K562 (cell line): ENCODE data around the gene LGALS12. TPM values are rescaled to one million over a fixed set of nuclear protein-coding genes. Genes with fewer than 3 reads are reported as not detected.

Source experiments
- ATAC-seq: fragments of 200-7000 bp; cut with Tn5 transposase; 3 replicates; pipeline ENCODE4 v1.9.1; 2020; ENCODE audit warnings: moderate library complexity
- BruUV-seq: library from RNA; stranded (reverse); fragments of 400-500 nt; replicated peaks from 2 replicates; lab custom pipeline; 2021; lab: Mats Ljungman, UMichigan
- CTCF ChIA-PET: fragments of 300-600 bp; formaldehyde crosslinking; extraction: SDS; loops from one replicate; lab custom pipeline; 2021; ENCODE audit warnings: low intra/inter-chr PET ratio; lab: Yijun Ruan, JAX
- POLR2A ChIA-PET: fragments of 300-600, 350-650 bp; sonication (Branson Sonifier 250); formaldehyde crosslinking; extraction: SDS; loops from one replicate; lab custom pipeline; 2021; ENCODE audit warnings: antibody characterized with exemption, inconsistent platforms; lab: Yijun Ruan, JAX
- DNase-seq, 4 experiments: peaks; one replicate each; pipeline versions ENCODE4 v3.0.0 to v3.0.0-alpha.2; 2011 to 2018; ENCODE audit warnings: low spot score in 3 of 4, mixed read lengths in 3 of 4; ENCODE audit errors: extremely low read depth in 1 of 4
- FAIRE-seq: peaks from 2 replicates; lab custom pipeline; 2011; peaks lifted over from hg19 to GRCh38; lab: Jason Lieb, UNC
- H2AFZ ChIP-seq: 2 replicates; pipeline ENCODE4 v1.6.0; 2011; ENCODE audit warnings: low read depth, low read length, control low read depth, inconsistent platforms
- H3K27ac ChIP-seq: fragments of 200-600 bp; 3 replicates; pipeline ENCODE4 v1.8.0; 2011; ENCODE audit warnings: low read depth, mild to moderate bottlenecking, control low read depth, inconsistent platforms, low read length, moderate library complexity, mixed read lengths; ENCODE audit errors: extremely low read depth
- H3K27me3 ChIP-seq, 2 experiments: fragments of 300-600 bp in 1 of 2; 2 replicates in 1 of 2; 3 replicates in 1 of 2; pipeline versions ENCODE4 v1.6.0 to v1.8.0; 2011; ENCODE audit warnings: inconsistent platforms in 2 of 2, low read length in 2 of 2, mild to moderate bottlenecking in 1 of 2, mixed read lengths in 1 of 2, moderate library complexity in 1 of 2; ENCODE audit not compliant: control insufficient read depth in 2 of 2, insufficient read depth in 2 of 2
- H3K36me3 ChIP-seq: fragments of 300-600 bp; 3 replicates; pipeline ENCODE4 v1.8.0; 2011; ENCODE audit warnings: mild to moderate bottlenecking, low read length, inconsistent platforms; ENCODE audit not compliant: control insufficient read depth, insufficient read depth
- H3K4me1 ChIP-seq, 2 experiments: fragments of 200-600 bp in 1 of 2; replicated peaks in 1 of 2; 2 replicates in 1 of 2; 3 replicates in 1 of 2; pipeline versions ENCODE4 v1.5.1 to v1.8.0; 2011; ENCODE audit warnings: inconsistent platforms in 2 of 2, low read length in 2 of 2, mild to moderate bottlenecking in 1 of 2, mixed read lengths in 1 of 2, moderate library complexity in 1 of 2; ENCODE audit not compliant: control insufficient read depth in 2 of 2, insufficient read depth in 2 of 2
- H3K4me2 ChIP-seq: 2 replicates; pipeline ENCODE4 v1.6.1; 2011; ENCODE audit warnings: low read length, control low read depth, inconsistent platforms, mixed read lengths; ENCODE audit not compliant: insufficient read depth
- H3K4me3 ChIP-seq: fragments of 200-600 bp; sonication (generic), shearing (Covaris generic); 2 replicates; pipeline ENCODE4 v1.5.1; 2016; ENCODE audit warnings: control low read depth, inconsistent platforms
- H3K79me2 ChIP-seq: fragments of 200-600 bp; 3 replicates; pipeline ENCODE4 v1.8.0; 2011; ENCODE audit warnings: low read length, inconsistent platforms; ENCODE audit not compliant: control insufficient read depth, insufficient read depth
- H3K9ac ChIP-seq, 2 experiments: 2 replicates each; pipeline versions ENCODE4 v1.6.0 to v1.6.1; 2011; ENCODE audit warnings: low read depth in 2 of 2, low read length in 2 of 2, control low read depth in 1 of 2, inconsistent platforms in 1 of 2, mild to moderate bottlenecking in 1 of 2, mixed read lengths in 1 of 2; ENCODE audit not compliant: insufficient read depth in 1 of 2
- H3K9me1 ChIP-seq: one replicate; pipeline ENCODE4 v1.6.0; 2011; ENCODE audit warnings: inconsistent platforms, mild to moderate bottlenecking, low read length, moderate library complexity; ENCODE audit not compliant: control insufficient read depth, insufficient read depth
- H3K9me3 ChIP-seq: replicated peaks from 2 replicates; pipeline ENCODE4 v1.5.1; 2011; ENCODE audit warnings: low read depth, low read length, inconsistent platforms; ENCODE audit not compliant: control insufficient read depth, insufficient read depth
- H4K20me1 ChIP-seq: replicated peaks from 2 replicates; pipeline ENCODE4 v1.6.1; 2011; ENCODE audit warnings: low read length, inconsistent platforms, mixed read lengths; ENCODE audit not compliant: control insufficient read depth, insufficient read depth
- CREB1 ChIP-seq, 2 experiments: sonication (generic) in 1 of 2; formaldehyde crosslinking in 1 of 2; IDR thresholded peaks; 2 replicates each; pipeline versions ENCODE4 v1.6.1 to v1.8.0; 2012 to 2022; ENCODE audit warnings: inconsistent platforms in 1 of 2, mild to moderate bottlenecking in 1 of 2, missing genetic modification reagents in 1 of 2, moderate library complexity in 1 of 2
- CREB3L1 ChIP-seq: fragments of 450-650 bp; IDR thresholded peaks from 2 replicates; pipeline ENCODE4 v1.6.1; 2014; ENCODE audit warnings: low read depth, mild to moderate bottlenecking, moderate library complexity, borderline replicate concordance
- CTBP1 ChIP-seq: fragments of 450-650 bp; IDR thresholded peaks from 2 replicates; pipeline ENCODE4 v1.6.1; 2016; ENCODE audit warnings: borderline replicate concordance
- CTCFL ChIP-seq: IDR thresholded peaks from 2 replicates; pipeline ENCODE4 v1.6.1; 2011; ENCODE audit warnings: borderline replicate concordance, low read depth, mild to moderate bottlenecking, moderate library complexity, low read length; ENCODE audit not compliant: insufficient read depth, poor library complexity, severe bottlenecking
- HDGF ChIP-seq: fragments of 450-650 bp; IDR thresholded peaks from 2 replicates; pipeline ENCODE4 v1.6.1; 2016
- L3MBTL2 ChIP-seq: fragments of 450-650 bp; IDR thresholded peaks from 2 replicates; pipeline ENCODE4 v1.6.1; 2016; ENCODE audit warnings: mild to moderate bottlenecking, moderate library complexity
- MAZ ChIP-seq, 2 experiments: fragments of 450-650 bp in 1 of 2; sonication (generic) in 1 of 2; formaldehyde crosslinking; IDR thresholded peaks in 1 of 2; conservative IDR thresholded peaks in 1 of 2; 2 replicates each; pipeline versions ENCODE4 v1.4.0 to v1.5.0; 2020; ENCODE audit warnings: mild to moderate bottlenecking in 1 of 2, missing genetic modification reagents in 1 of 2
- MEIS2 ChIP-seq: fragments of 450-650 bp; IDR thresholded peaks from 2 replicates; pipeline ENCODE4 v1.6.1; 2014; ENCODE audit warnings: mild to moderate bottlenecking; ENCODE audit not compliant: partially characterized antibody
- RAD21 ChIP-seq, 2 experiments: fragments of 250-450 bp in 1 of 2; fragments of 450-650 bp in 1 of 2; sonication (Bioruptor Pico) in 1 of 2; formaldehyde crosslinking in 1 of 2; IDR thresholded peaks in 1 of 2; conservative IDR thresholded peaks in 1 of 2; 2 replicates each; pipeline versions ENCODE4 v1.4.0 to v1.8.0; 2020 to 2022; ENCODE audit warnings: mild to moderate bottlenecking in 2 of 2, moderate library complexity in 1 of 2
- SMC3 ChIP-seq: conservative IDR thresholded peaks from 2 replicates; pipeline ENCODE4 v1.6.1; 2011; ENCODE audit warnings: low read depth, low read length, improper control_type of control experiment; ENCODE audit not compliant: insufficient read depth
- SRF ChIP-seq, 2 experiments: fragments of 250-450, 450-650 bp in 1 of 2; sonication (Bioruptor Pico) in 1 of 2; sonication (generic) in 1 of 2; formaldehyde crosslinking; IDR thresholded peaks; 2 replicates each; pipeline versions ENCODE4 v1.5.0 to v1.5.1; 2020 to 2022; ENCODE audit warnings: mild to moderate bottlenecking in 1 of 2, missing genetic modification reagents in 1 of 2
- ZC3H4 ChIP-seq: sonication (generic); formaldehyde crosslinking; IDR thresholded peaks from 2 replicates; pipeline ENCODE4 v1.9.0; 2021; ENCODE audit warnings: missing genetic modification reagents, borderline replicate concordance
- ZNF224 ChIP-seq: sonication (generic); formaldehyde crosslinking; IDR thresholded peaks from 2 replicates; pipeline ENCODE4 v1.8.0; 2022; ENCODE audit warnings: mild to moderate bottlenecking, missing genetic modification reagents
- ZNF79 ChIP-seq: fragments of 250-450 bp; sonication (Bioruptor Pico); IDR thresholded peaks from 2 replicates; pipeline ENCODE4 v1.4.0; 2020; ENCODE audit warnings: low read depth, mild to moderate bottlenecking, moderate library complexity
- WGBS: fragments of 100-300 bp; shearing (Covaris generic); methylation state at CpG from one replicate; pipeline ENCODE4 v1.1.6; 2016; ENCODE audit warnings: low coverage, mixed read lengths; ENCODE audit not compliant: insufficient coverage; ENCODE audit errors: missing lambda C conversion rate; 5-methylcytosine and 5-hydroxymethylcytosine counted together
- in situ Hi-C: fragments of 300-500 bp; cut with MboI; formaldehyde crosslinking; loops from 4 replicates; pipeline ENCODE4 v1.15.0; 2018; ENCODE audit warnings: inconsistent platforms, mixed read lengths
- intact Hi-C: fragments of 100-400 bp; cut with micrococcal nuclease; formaldehyde crosslinking; loops from 2 replicates; pipeline ENCODE4 v1.14.2; 2022
- polyA plus RNA-seq, 8 experiments: library from polyadenylated mRNA; depleted of rRNA in 4 of 8; stranded (reverse) in 5 of 8; unstranded in 3 of 8; fragments of >200 nt; fragmentation: Nextera tagmentation in 2 of 8; fragmentation: Illumina TruSeq in 1 of 8; extraction: Ambion mirVana in 2 of 8; extraction: Trizol in 1 of 8; gene quantifications; 2 replicates each; pipeline versions ENCODE4 v1.2.1 to v1.2.3, GENCODE V29; 2011 to 2014; ENCODE audit warnings: inconsistent platforms in 1 of 8, missing spikeins in 1 of 8
- total RNA-seq, 7 experiments: library from RNA; depleted of rRNA in 6 of 7; stranded (reverse); fragments of >200 nt in 6 of 7; fragmentation: Illumina TruSeq in 2 of 7; extraction: Trizol in 2 of 7; gene quantifications; 2 replicates each; pipeline versions ENCODE4 v1.2.1 to v1.2.3, GENCODE V29; 2011 to 2021; ENCODE audit warnings: low replicate concordance in 1 of 7
- TF ChIP-seq, protein P1 (sequence below): IDR thresholded peaks from 2 replicates; pipeline ENCODE4 v1.6.1; 2011; ENCODE audit not compliant: insufficient read length; ENCODE audit errors: extremely low read depth

Gene LGALS12
- total and polyA plus RNA-seq, 9 of the 15 experiments (the other 6 are each of a cell fraction or from before 2014, with no cell fraction given), result 0.66 to 8.0 (median 5.0) TPM

DNA sequence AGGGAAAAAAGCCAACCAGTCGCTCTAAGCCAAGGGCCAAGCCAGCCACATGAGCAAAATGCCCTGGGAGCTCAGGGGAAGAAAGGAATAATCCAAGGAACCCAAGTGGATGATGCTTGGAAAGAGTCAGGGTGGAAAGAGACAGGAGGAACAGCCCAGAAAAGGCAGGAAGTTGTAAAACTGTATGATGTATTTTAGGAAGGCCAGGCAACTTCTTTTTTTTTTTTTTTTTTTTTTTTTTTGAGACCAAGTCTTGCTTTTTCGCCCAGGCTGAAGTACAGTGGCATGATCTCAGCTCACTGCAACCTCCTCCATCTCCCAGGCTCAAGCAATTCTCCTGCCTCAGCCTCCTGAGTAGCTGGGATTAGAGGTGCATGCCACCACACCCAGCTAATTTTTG is 1.6 kb downstream of the LGALS12 start (continued):
- TF ChIP-seq ZC3H4 (CRISPR knock-in tag) (no peak), CREB3L1 (no peak), ZNF224 (CRISPR knock-in tag) (no peak), HDGF (no peak)

GRCh38 chr11:63508009-63508408 is 2.1 kb downstream of the LGALS12 start:
- Histone ChIP-seq H3K27ac (no peak overlapping the region), H2AFZ (no peak overlapping the region), H3K9ac (no peak overlapping the region), H3K27me3 (no peaks in the 10 kb centered on the region), H3K9me3 (no peaks in the 10 kb centered on the region), H3K4me2 (no peak overlapping the region), H3K4me1 (peaks cover 32 to 46% of the 10 kb centered on the region in 2 experiments), H3K79me2 (no peaks in the 10 kb centered on the region), H3K4me3 (no peak overlapping the region), H3K36me3 (no peaks in the 10 kb centered on the region), H3K9me1 (no peaks in the 10 kb centered on the region), H4K20me1 (no peaks in the 10 kb centered on the region)
- FAIRE-seq (peak; percentile 82), DNase-seq (peak; percentile 40 to 82 (median 60)), ATAC-seq (peak; percentile 91)
- in situ Hi-C loops (no loop called here), intact Hi-C loops (loop anchor here (1.0 to 5.0 kb wide), 2 partner anchors 29 to 59 kb away; no protein-coding TSS in a partner anchor)
- BruUV-seq, result no TSS peak
- 26% methylated on average over 3 of the region's 3 CpGs for WGBS
- ChIA-PET POLR2A (interaction anchor here (0.9 to 2.2 kb wide), 3 partner anchors 10 to 355 kb away, joined by 3 to 11 read pairs (median 3); no protein-coding TSS in a partner anchor), CTCF (interaction anchor here (0.6 to 1.4 kb wide), 2 partner anchors 29 to 295 kb away, joined by 3 to 8 read pairs; no protein-coding TSS in a partner anchor)
- TF ChIP-seq SMC3 (peak; percentile 61; the same call in 1 of the 2 replicates), CREB1 (IDR thresholded peaks at IDR 0.05) (no peak), CREB1 (CRISPR knock-in tag; IDR thresholded peaks at IDR 0.05) (no peak), SRF (CRISPR knock-in tag; IDR thresholded peaks at IDR 0.05) (peak in 1 of 2 experiments; percentile 46; a peak in 1 of 4 replicates), CTBP1 (peak; percentile 39), L3MBTL2 (0 out of 2 replicates have a peak, but pooled peaks have one; percentile 20), ZNF79 (CRISPR knock-in tag) (no peak), CTCFL (peak; percentile 35), MAZ (CRISPR knock-in tag; conservative IDR thresholded peaks at IDR 0.05 in 1 of 2, IDR thresholded peaks at IDR 0.05 in 1 of 2) (0 out of 4 replicates have a peak, but pooled peaks of 1 of the 2 experiments have one; percentile 36), RAD21 (CRISPR knock-in tag; conservative IDR thresholded peaks at IDR 0.05 in 1 of 2, IDR thresholded peaks at IDR 0.05 in 1 of 2) (peak; percentile 88 to 92), MEIS2 (peak; percentile 12)
- TF ChIP-seq, protein P1, sequence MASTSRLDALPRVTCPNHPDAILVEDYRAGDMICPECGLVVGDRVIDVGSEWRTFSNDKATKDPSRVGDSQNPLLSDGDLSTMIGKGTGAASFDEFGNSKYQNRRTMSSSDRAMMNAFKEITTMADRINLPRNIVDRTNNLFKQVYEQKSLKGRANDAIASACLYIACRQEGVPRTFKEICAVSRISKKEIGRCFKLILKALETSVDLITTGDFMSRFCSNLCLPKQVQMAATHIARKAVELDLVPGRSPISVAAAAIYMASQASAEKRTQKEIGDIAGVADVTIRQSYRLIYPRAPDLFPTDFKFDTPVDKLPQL, result no peak
